ENCODE results near the gene ADSS2. TPM values are rescaled to one million over a fixed set of nuclear protein-coding genes. Genes with fewer than 3 reads are reported as not detected.

Gene ADSS2
- total RNA-seq, 1 donor: 70.0 TPM

Other genes starting within 250 kb of the ADSS2 start
- 0.64 and 1.7 TPM in 2 replicates for gene CATSPERE, start 9.4 kb upstream of the ADSS2 start, total RNA-seq
- 49.9 and 78.2 TPM in 2 replicates for gene DESI2, start 201.2 kb upstream of the ADSS2 start, total RNA-seq

Data from fibroblast of villous mesenchyme (primary cell).